ENCODE results near the gene DEXI.
"Not testable (repeated sequence)": the region's sequence is repeated elsewhere in the genome, so short reads cannot be mapped to it uniquely, and the experiment has no call there.

The DEXI gene

GRCh38 chr16:10967986-10968385 is 25.7 kb upstream of the DEXI start:
- no peak for FAIRE-seq

GRCh38 chr16:10966559-10966958 is 24.3 kb upstream of the DEXI start:
- not testable (repeated sequence) for FAIRE-seq

- FAIRE-seq, result no peak
These were observed 23.9 kb upstream of the DEXI start for GRCh38 chr16:10966129-10966528.

GRCh38 chr16:10965440-10966061 is 23.3 kb upstream of the DEXI start:
- no peak for FAIRE-seq

GRCh38 chr16:10964891-10965326 is 22.6 kb upstream of the DEXI start:
- no peak for FAIRE-seq

- no peak for FAIRE-seq
These were observed 22.0 kb upstream of the DEXI start for GRCh38 chr16:10964039-10964890.

- no peak for FAIRE-seq
These were observed 19.0 kb upstream of the DEXI start for GRCh38 chr16:10961231-10961630.

GRCh38 chr16:10959161-10959560 is 16.9 kb upstream of the DEXI start:
- FAIRE-seq, result no peak

- FAIRE-seq, result no peak
These were observed 15.7 kb upstream of the DEXI start for GRCh38 chr16:10957771-10958482.

- FAIRE-seq, result no peak
These were observed 12.6 kb upstream of the DEXI start for GRCh38 chr16:10954903-10955302.

GRCh38 chr16:10951026-10951425 is 8.8 kb upstream of the DEXI start:
- no peak for FAIRE-seq

GRCh38 chr16:10950393-10950792 is 8.1 kb upstream of the DEXI start:
- no peak for FAIRE-seq

- FAIRE-seq, result no peak
These were observed 7.2 kb upstream of the DEXI start for GRCh38 chr16:10949424-10949970.

- FAIRE-seq, result no peak
These were observed 5.0 kb upstream of the DEXI start for GRCh38 chr16:10947211-10947787.

- no peak for FAIRE-seq
These were observed 4.0 kb upstream of the DEXI start for GRCh38 chr16:10946308-10946707.

- FAIRE-seq, result no peak
These were observed 3.0 kb upstream of the DEXI start for GRCh38 chr16:10945065-10945787.

- peak; percentile 72 for FAIRE-seq
These were observed 2.2 kb upstream of the DEXI start, which contains the start of gene CLEC16A for GRCh38 chr16:10944249-10945064. CLEC16A (plus strand) TSS chr16:10944564; CDS start chr16:10944718, 154 bp downstream.

- no peak for FAIRE-seq
These were observed 741 bp upstream of the DEXI start for GRCh38 chr16:10943064-10943353.

GRCh38 chr16:10941935-10942351 is 325 bp downstream of the DEXI start:
- FAIRE-seq, result not testable (repeated sequence)

- FAIRE-seq, result no peak
These were observed 938 bp downstream of the DEXI start for GRCh38 chr16:10941127-10941933.

Measured in TTC549 (cell line).